NCI-H1105 (cell line): ENCODE results near the gene BTAF1.

ENCODE experiments used
- DNase-seq: peaks from one replicate; lab custom pipeline; 2025; lab: John Stamatoyannopoulos, UW

Gene BTAF1

GRCh38 chr10:92052088-92052487, 128.5 kb downstream of the BTAF1 start:
- DNase-seq = no peak

- DNase-seq = no peak
These were observed 129.2 kb downstream of the BTAF1 start for GRCh38 chr10:92052741-92053140.

GRCh38 chr10:92054807-92055206, 131.2 kb downstream of the BTAF1 start:
- DNase-seq = no peak

- DNase-seq = no peak
These were observed 138.7 kb downstream of the BTAF1 start for GRCh38 chr10:92062273-92062672.

- DNase-seq = no peak
These were observed 140.9 kb downstream of the BTAF1 start for GRCh38 chr10:92064506-92064905.

- no peak for DNase-seq
These were observed 142.8 kb downstream of the BTAF1 start for GRCh38 chr10:92066386-92066785.

- no peak for DNase-seq
These were observed 145.3 kb downstream of the BTAF1 start for GRCh38 chr10:92068900-92069299.

GRCh38 chr10:92074126-92074887, 150.7 kb downstream of the BTAF1 start:
- no peak for DNase-seq

- no peak for DNase-seq
These were observed 152.3 kb downstream of the BTAF1 start for GRCh38 chr10:92075829-92076228.

- DNase-seq = no peak
These were observed 153.2 kb downstream of the BTAF1 start for GRCh38 chr10:92076722-92077121.

GRCh38 chr10:92079003-92079402, 155.4 kb downstream of the BTAF1 start:
- no peak for DNase-seq
